Activated naive CD8-positive, alpha-beta T cell treated with anti-CD3 and anti-CD28 coated beads for 36 hours (primary cell): ENCODE measurements around the gene IGDCC3. TPM values are rescaled to one million over a fixed set of nuclear protein-coding genes. Genes with fewer than 3 reads are reported as not detected.

Experiments used
- DNase-seq: peaks from one replicate; pipeline ENCODE4 v3.0.0; 2021
- H3K27ac Mint-ChIP-seq: one replicate; pipeline ENCODE4 v1.8.0; 2022; ENCODE audit warnings: mild to moderate bottlenecking, moderate library complexity, mixed read lengths
- H3K27me3 Mint-ChIP-seq: one replicate; pipeline ENCODE4 v1.8.0; 2022; ENCODE audit warnings: mild to moderate bottlenecking, mixed read lengths
- H3K36me3 Mint-ChIP-seq: one replicate; pipeline ENCODE4 v1.8.0; 2021; ENCODE audit warnings: mild to moderate bottlenecking, mixed read lengths
- H3K4me1 Mint-ChIP-seq: one replicate; pipeline ENCODE4 v1.8.0; 2021; ENCODE audit warnings: mixed read lengths
- H3K4me3 Mint-ChIP-seq: one replicate; pipeline ENCODE4 v1.8.0; 2022; ENCODE audit warnings: mild to moderate bottlenecking, moderate library complexity, mixed read lengths
- H3K9me3 Mint-ChIP-seq: one replicate; pipeline ENCODE4 v1.8.0; 2022; ENCODE audit warnings: mixed read lengths
- total RNA-seq, 2 experiments: library from RNA; stranded (reverse); gene quantifications; one replicate each; pipeline ENCODE4 v1.2.3, GENCODE V29; 2021

Gene IGDCC3
- total RNA-seq, 2 experiments from 2014 or later, result not detected

DNA sequence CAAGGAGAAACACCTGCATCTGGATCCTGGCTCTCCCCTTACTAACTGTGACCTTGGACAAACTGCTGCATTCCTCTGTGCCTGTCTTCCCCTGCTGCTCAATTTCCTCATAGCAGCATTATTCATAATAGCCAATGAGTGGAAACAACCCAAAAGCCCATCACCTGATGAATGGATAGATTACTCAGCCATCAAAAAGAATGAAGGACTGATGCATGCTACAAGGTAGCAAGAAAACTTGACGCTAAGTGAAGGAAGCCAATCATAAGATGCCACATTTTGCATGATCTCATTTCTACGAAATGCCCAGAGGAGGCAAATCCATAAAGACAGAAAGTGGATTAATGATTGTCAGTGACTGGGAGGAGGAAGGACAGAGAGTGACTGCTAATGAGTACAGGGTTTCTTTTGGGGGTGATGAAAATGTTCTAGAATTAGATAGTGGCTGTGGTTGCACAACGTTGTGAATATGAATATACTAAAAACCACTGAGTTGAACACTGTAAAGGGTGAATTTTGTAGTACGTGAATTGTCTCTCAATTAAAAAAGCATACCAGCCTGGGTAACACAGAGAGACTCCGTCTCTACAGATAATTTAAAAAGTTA lies 33.8 kb upstream of the IGDCC3 start:
- H3K4me1 Mint-ChIP-seq, result peaks cover 2% of the 10 kb centered on the region
- no peaks in the 10 kb centered on the region for H3K36me3 Mint-ChIP-seq
- no peak overlapping the region for H3K4me3 Mint-ChIP-seq
- DNase-seq, result no peak
- peaks cover 16% of the 10 kb centered on the region for H3K27me3 Mint-ChIP-seq
- H3K27ac Mint-ChIP-seq, result no peak overlapping the region
- H3K9me3 Mint-ChIP-seq, result no peaks in the 10 kb centered on the region

GRCh38 chr15:65410972-65411371 lies 33.2 kb upstream of the IGDCC3 start:
- no peak for DNase-seq
- Mint-ChIP-seq H3K4me3 (no peak overlapping the region), H3K27me3 (peaks cover 13% of the 10 kb centered on the region), H3K36me3 (no peaks in the 10 kb centered on the region), H3K27ac (no peak overlapping the region), H3K9me3 (no peaks in the 10 kb centered on the region), H3K4me1 (peaks cover 2% of the 10 kb centered on the region)

- no peak overlapping the region for H3K27ac Mint-ChIP-seq
- H3K36me3 Mint-ChIP-seq, result no peaks in the 10 kb centered on the region
- no peaks in the 10 kb centered on the region for H3K9me3 Mint-ChIP-seq
- DNase-seq, result no peak
- no peak overlapping the region for H3K4me3 Mint-ChIP-seq
- peaks cover 13% of the 10 kb centered on the region for H3K27me3 Mint-ChIP-seq
- peaks cover 2% of the 10 kb centered on the region for H3K4me1 Mint-ChIP-seq
Measured at GRCh38 chr15:65410036-65410435, 32.2 kb upstream of the IGDCC3 start.

DNA sequence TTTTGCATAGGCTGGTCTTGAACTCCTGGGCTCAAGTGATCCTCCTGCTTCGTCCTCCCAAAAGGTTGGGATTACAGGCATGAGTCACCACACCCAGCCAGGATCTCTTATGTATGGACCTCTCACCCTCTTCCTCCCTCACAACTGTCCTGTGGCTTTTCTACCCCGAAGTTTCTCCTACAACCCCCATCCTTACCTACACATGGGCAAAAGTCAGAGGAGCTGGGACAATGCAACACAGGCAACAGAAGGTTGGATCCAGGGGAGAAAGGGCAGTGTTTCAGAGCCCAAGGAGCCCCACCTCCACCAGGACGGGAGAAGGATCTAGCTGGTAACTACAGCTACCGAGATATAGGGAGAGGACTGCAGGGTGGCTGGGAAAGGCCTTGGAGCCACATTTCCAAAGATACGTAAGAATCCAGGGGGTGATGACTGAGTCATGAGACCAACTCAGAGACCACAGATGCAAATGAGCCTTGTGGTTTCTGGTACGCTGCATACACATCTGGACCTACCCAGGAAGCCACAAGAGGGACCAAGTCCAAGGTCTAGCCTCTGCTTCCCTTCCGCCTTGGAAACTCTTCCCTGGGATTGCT lies 31.3 kb upstream of the IGDCC3 start:
- no peak for DNase-seq
- Mint-ChIP-seq H3K4me1 (peaks cover 2% of the 10 kb centered on the region), H3K36me3 (no peaks in the 10 kb centered on the region), H3K27ac (no peak overlapping the region), H3K4me3 (no peak overlapping the region), H3K9me3 (no peaks in the 10 kb centered on the region), H3K27me3 (peaks cover 13% of the 10 kb centered on the region)

- H3K9me3 Mint-ChIP-seq, result no peaks in the 10 kb centered on the region
- peaks cover 13% of the 10 kb centered on the region for H3K27me3 Mint-ChIP-seq
- no peak for DNase-seq
- no peaks in the 10 kb centered on the region for H3K36me3 Mint-ChIP-seq
- no peak overlapping the region for H3K27ac Mint-ChIP-seq
- peaks cover 2% of the 10 kb centered on the region for H3K4me1 Mint-ChIP-seq
- H3K4me3 Mint-ChIP-seq, result no peak overlapping the region
Measured at GRCh38 chr15:65408324-65409035, 30.7 kb upstream of the IGDCC3 start.

DNA sequence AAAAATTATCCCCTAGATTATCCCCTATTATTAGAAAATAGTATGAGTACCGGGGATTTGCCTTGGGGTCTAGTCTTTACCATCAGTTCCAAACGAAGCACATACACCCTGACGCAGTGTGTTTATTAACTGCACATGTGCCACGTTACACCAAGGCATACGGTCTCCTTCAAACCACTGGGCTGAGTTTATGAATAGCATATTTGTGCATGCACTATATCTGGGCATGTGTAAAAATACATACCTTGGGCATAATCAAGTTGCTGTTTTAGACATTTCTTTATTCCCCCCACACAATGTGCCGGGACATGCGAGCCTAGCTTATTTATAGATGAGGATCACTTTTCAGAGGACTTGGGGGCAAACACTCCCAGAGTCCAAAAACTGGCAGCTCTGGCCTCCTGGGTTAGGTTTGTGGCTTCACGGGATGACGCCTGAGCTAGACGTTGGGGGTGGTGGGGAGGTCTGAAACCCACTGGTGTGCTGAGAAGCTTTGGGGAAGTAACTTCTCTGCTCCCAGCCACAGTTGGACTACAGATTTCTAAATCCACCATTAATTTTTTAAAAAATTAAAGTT lies 28.7 kb upstream of the IGDCC3 start:
- Mint-ChIP-seq H3K4me1 (peaks cover 2% of the 10 kb centered on the region), H3K9me3 (no peaks in the 10 kb centered on the region), H3K27ac (no peak overlapping the region), H3K27me3 (peaks cover 22% of the 10 kb centered on the region), H3K4me3 (no peak overlapping the region), H3K36me3 (no peaks in the 10 kb centered on the region)
- DNase-seq, result no peak

DNA sequence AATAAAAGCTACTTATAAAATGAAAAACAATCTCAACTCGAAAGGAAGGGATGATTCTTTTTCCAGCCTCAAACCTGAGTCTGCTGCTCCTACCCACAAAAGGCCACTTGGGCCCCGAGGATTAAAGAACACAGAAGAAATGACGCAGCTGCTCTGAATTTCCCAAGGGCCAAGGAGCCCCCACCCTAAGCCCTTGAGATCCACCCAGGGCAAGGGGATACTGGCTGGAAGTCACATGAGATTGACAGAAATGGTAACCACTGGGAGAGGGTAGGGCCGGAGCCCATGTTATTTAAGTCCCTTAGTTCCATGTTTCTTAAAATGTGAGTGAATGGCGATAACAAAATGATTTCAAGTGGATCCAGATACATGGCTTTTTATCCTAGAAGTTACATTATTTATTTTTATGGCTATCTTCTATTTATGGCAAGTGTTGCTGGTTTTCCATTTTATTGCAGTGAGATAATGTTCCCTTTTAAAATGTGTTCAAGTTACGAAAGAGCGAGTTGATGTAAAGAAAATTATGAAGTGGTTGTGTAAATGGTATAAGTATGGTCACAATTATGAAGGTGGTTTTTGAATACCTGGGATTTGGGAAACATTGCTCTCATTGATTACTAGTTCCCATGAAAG lies 28.1 kb upstream of the IGDCC3 start:
- Mint-ChIP-seq H3K27ac (no peak overlapping the region), H3K27me3 (peaks cover 28% of the 10 kb centered on the region), H3K4me1 (peaks cover 5% of the 10 kb centered on the region), H3K36me3 (no peaks in the 10 kb centered on the region), H3K9me3 (no peaks in the 10 kb centered on the region), H3K4me3 (no peak overlapping the region)
- no peak for DNase-seq

DNA sequence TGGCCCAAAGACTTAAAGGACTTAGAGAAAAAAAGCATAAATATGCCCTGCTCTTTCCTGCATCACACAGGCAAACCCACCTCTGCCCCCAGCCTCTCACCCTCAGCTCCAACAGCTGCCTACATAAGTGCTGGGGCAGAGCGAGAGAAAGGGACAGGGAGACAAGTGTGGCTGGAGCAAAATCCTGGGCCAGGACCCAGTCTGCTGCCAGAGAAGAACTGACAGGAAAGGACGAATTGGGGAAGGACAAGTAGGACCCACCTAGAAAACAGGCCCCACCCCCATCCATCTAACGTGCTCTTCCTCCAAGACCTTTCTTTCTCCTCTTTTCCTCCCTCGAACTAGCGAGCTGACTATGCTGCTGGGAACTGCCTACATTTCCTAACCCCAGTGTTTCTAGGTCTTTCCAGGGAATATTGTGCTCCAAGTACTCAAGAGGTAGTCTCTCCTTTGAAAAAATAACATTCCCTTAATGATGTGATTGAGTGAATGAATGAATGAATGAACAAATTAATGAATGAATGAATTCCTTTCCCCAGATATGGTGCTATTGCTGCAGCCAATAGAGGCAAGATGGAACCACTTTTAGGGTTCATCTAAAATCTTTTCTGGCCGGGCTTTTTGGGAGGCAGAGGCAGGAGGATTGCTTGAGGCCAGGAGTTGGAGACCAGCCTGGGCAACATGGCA lies 26.5 kb upstream of the IGDCC3 start:
- Mint-ChIP-seq H3K4me1 (peaks cover 4% of the 10 kb centered on the region), H3K36me3 (no peaks in the 10 kb centered on the region), H3K27ac (no peak overlapping the region), H3K27me3 (peaks cover 31% of the 10 kb centered on the region), H3K9me3 (no peaks in the 10 kb centered on the region), H3K4me3 (no peak overlapping the region)
- no peak for DNase-seq

GRCh38 chr15:65402961-65403360 lies 25.2 kb upstream of the IGDCC3 start:
- Mint-ChIP-seq H3K4me3 (no peak overlapping the region), H3K36me3 (no peaks in the 10 kb centered on the region), H3K27ac (no peak overlapping the region), H3K9me3 (no peaks in the 10 kb centered on the region), H3K27me3 (peaks cover 40% of the 10 kb centered on the region), H3K4me1 (peaks cover 4% of the 10 kb centered on the region)
- DNase-seq, result no peak

- no peak overlapping the region for H3K4me3 Mint-ChIP-seq
- no peak for DNase-seq
- no peak overlapping the region for H3K27ac Mint-ChIP-seq
- H3K9me3 Mint-ChIP-seq, result no peaks in the 10 kb centered on the region
- peaks cover 53% of the 10 kb centered on the region for H3K27me3 Mint-ChIP-seq
- H3K4me1 Mint-ChIP-seq, result peaks cover 4% of the 10 kb centered on the region
- H3K36me3 Mint-ChIP-seq, result no peaks in the 10 kb centered on the region
Measured at GRCh38 chr15:65401611-65402240, 23.9 kb upstream of the IGDCC3 start.

DNA sequence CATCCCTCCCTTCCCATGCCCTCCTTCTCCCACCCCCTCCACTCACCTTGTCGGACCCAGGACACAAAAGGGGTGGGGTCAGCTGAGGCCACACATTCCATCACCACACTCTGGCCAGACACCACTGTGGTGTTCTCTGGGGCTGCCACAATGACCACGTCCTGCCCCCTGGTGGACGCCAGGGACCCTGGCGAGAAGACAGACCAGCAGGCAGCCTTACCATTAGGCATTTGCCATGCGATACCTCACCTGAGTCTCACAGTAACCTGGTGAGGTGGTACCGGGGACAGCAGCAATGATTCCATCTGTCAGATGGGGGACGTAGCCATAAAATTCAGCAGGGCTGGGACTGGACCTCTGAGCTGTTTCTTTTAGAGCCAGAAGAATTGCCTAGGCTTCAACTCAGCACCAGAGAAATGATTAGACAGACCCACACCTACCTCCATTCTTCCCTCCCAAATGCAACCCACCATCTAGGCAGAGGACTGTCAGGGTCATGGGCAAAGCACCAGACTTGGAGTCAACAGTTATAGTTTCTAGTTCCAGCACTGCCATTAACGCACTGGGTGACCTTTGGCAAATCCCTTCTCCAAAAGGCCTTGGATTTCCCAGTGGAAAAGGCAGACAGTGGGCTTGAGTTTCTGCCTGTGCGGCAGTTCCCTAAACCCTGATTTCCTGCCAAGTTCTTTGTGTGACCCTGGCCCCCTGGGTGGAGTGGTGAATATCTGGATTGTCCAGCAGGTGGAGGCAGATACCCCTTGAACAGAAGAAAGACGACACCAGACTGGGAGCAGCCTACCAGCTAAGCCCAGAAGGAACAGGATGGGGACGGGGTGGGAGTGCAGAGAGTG lies 23.2 kb upstream of the IGDCC3 start:
- peak; percentile 48 for DNase-seq
- Mint-ChIP-seq H3K27ac (no peak overlapping the region), H3K36me3 (no peaks in the 10 kb centered on the region), H3K4me3 (no peak overlapping the region), H3K9me3 (no peaks in the 10 kb centered on the region), H3K27me3 (peaks cover 60% of the 10 kb centered on the region), H3K4me1 (peaks cover 9% of the 10 kb centered on the region)

DNA sequence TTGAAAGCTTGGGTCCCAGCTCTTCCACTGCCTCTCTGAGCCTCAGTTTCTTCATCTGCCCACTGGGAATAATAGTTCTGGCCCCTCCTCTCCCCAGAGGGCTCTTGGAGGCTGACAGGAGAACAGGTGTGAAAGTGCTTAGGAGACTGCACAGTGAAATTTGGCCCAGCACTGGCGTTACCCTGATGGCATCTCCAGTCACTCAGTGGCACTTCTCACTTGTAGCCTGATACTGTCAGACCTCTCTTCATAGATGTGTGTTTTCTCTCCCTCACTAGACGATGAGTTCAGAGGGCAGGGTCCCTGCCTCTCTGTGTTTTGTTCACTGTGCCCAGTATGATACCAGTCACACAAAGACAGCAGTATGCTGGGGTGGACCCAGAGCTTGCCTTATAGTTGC lies 22.2 kb upstream of the IGDCC3 start:
- no peak for DNase-seq
- peaks cover 9% of the 10 kb centered on the region for H3K4me1 Mint-ChIP-seq
- no peak overlapping the region for H3K4me3 Mint-ChIP-seq
- H3K27ac Mint-ChIP-seq, result no peak overlapping the region
- H3K27me3 Mint-ChIP-seq, result peaks cover 67% of the 10 kb centered on the region
- H3K36me3 Mint-ChIP-seq, result no peaks in the 10 kb centered on the region
- no peaks in the 10 kb centered on the region for H3K9me3 Mint-ChIP-seq

- Mint-ChIP-seq H3K4me3 (no peak overlapping the region), H3K27me3 (peaks cover 76% of the 10 kb centered on the region), H3K36me3 (no peaks in the 10 kb centered on the region), H3K9me3 (no peaks in the 10 kb centered on the region), H3K27ac (no peak overlapping the region), H3K4me1 (peaks cover 9% of the 10 kb centered on the region)
- no peak for DNase-seq
Measured at GRCh38 chr15:65399001-65399706, 21.4 kb upstream of the IGDCC3 start.
